Kidney epithelial cell (primary cell): Measurements from ENCODE around the gene CACNG6. TPM values are rescaled to one million over a fixed set of nuclear protein-coding genes. Genes with fewer than 3 reads are reported as not detected.

ENCODE experiments used
- DNase-seq: peaks from one replicate; pipeline ENCODE4 v3.0.0-alpha.2; 2010; ENCODE audit warnings: low read depth
- H3K27me3 ChIP-seq: 2 replicates; pipeline ENCODE4 v1.6.0; 2011; ENCODE audit warnings: low read length; ENCODE audit not compliant: control insufficient read depth, insufficient read depth
- H3K36me3 ChIP-seq: 2 replicates; pipeline ENCODE4 v1.5.1; 2011; ENCODE audit warnings: low read length; ENCODE audit not compliant: control insufficient read depth, insufficient read depth
- H3K4me3 ChIP-seq: 2 replicates; pipeline ENCODE4 v1.5.1; 2011; ENCODE audit warnings: low read depth, mild to moderate bottlenecking, control low read depth, low read length
- CTCF ChIP-seq: IDR thresholded peaks from 2 replicates; pipeline ENCODE4 v1.5.1; 2011; ENCODE audit warnings: mild to moderate bottlenecking, moderate library complexity, low read length, control low read depth, inconsistent platforms; ENCODE audit not compliant: insufficient read depth, poor library complexity, severe bottlenecking
- total RNA-seq: library from RNA; depleted of rRNA; stranded (reverse); fragments of >200 nt; gene quantifications from 2 replicates; pipeline ENCODE4 v1.2.3, GENCODE V29; 2015

Gene CACNG6
- total RNA-seq, 1 donor from 2014 or later = not detected

DNA sequence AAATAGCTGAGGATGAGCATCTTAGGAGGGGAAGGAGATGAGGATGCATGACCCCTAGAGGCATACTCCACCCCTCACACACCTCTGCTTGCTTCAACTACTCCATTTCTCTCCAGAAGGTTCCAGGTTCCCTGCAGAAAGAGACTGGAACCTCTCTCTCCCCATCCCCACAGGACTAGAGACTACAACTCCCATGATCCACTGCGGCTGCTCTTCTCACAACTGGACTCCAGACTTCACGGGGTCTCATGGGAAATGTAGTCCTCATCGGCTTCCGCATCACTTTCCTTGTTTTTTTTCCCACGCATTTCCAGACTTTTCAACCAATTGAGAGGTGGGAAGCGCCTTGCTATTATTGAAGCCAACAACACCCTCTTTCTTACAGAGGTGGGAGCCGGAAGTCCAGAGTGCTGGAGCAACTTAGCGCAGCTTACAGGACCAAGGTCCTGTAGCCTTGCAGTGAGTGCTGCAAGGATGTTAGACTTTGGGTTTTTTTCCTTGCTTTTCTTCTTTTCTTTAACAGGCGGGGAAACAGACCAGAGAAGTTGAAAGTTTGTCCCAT, 13.9 kb upstream of the CACNG6 start:
- DNase-seq = peak; percentile 29
- Histone ChIP-seq H3K27me3 (peaks cover 40% of the 10 kb centered on the region), H3K4me3 (no peak overlapping the region), H3K36me3 (no peaks in the 10 kb centered on the region)
- no peak for TF ChIP-seq CTCF

DNA sequence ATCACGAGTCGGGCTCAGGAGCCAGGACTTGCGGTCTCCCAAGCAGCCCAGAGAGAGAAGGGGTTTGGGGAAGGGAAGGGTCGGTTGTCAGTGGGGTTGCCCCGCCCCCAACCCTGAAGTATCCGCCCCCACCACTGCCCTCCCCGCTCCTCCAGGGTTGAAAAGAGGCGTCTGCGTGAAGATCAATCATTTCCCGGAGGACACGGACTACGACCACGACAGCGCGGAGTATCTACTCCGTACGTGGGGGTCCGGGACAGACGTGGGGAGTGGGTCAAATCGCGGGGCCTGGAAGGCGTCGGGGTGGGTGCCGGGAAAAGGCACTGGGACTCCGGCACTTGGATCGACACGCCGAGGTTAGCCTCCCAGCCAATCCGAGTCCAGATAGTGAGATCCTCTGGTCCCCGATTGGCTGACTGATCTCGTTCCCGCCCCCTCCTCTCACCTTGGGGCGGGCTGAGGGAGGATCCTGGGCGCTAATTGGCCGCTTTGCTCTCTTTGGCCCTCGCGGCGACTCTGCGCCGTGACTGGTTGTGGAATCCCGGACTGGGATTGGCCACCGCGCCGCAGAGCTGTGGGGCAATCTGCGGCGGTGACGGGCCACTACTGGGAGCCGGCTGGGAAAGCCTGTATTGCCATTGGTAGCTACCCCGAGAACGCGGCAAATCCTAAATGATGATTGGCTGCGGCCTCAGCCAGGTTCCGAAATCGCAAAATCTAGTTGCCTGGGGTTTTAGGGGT, 13.3 kb upstream of the CACNG6 start:
- Histone ChIP-seq H3K36me3 (no peaks in the 10 kb centered on the region), H3K27me3 (peaks cover 40% of the 10 kb centered on the region), H3K4me3 (no peak overlapping the region)
- TF ChIP-seq CTCF = no peak
- no peak for DNase-seq

GRCh38 chr19:53978975-53979801, 12.2 kb upstream of the CACNG6 start:
- no peak for TF ChIP-seq CTCF
- Histone ChIP-seq H3K4me3 (peak overlapping the region; percentile 5), H3K36me3 (no peaks in the 10 kb centered on the region), H3K27me3 (peaks cover 43% of the 10 kb centered on the region)
- DNase-seq = no peak

- TF ChIP-seq CTCF = no peak
- Histone ChIP-seq H3K4me3 (no peak overlapping the region), H3K27me3 (peaks cover 43% of the 10 kb centered on the region), H3K36me3 (no peaks in the 10 kb centered on the region)
- DNase-seq = no peak
Observed at GRCh38 chr19:53980539-53981375, 10.7 kb upstream of the CACNG6 start.

GRCh38 chr19:53981376-53981951, 10.0 kb upstream of the CACNG6 start:
- no peaks in the 10 kb centered on the region for H3K36me3 ChIP-seq
- no peak for DNase-seq
- H3K27me3 ChIP-seq = peaks cover 43% of the 10 kb centered on the region
- TF ChIP-seq CTCF = no peak
- no peak overlapping the region for H3K4me3 ChIP-seq
